SK-N-SH (cell line): ENCODE measurements around the gene NLN. TPM values are rescaled to one million over a fixed set of nuclear protein-coding genes. Genes with fewer than 3 reads are reported as not detected.

Experiments used
- CTCF ChIA-PET: fragments of 300-600, 350-600 bp; formaldehyde crosslinking; extraction: SDS; loops from one replicate; lab custom pipeline; 2021; lab: Yijun Ruan, JAX
- POLR2A ChIA-PET: fragments of 350-600 bp; sonication (Branson Sonifier 250); formaldehyde crosslinking; extraction: SDS; loops from one replicate; lab custom pipeline; 2020; ENCODE audit warnings: antibody characterized with exemption, inconsistent platforms; lab: Yijun Ruan, JAX
- DNase-seq: peaks from one replicate; pipeline ENCODE4 v3.0.0; 2012
- H2AFZ ChIP-seq: fragments of 200-600 bp; sonication (generic); 2 replicates; pipeline ENCODE4 v1.8.1; 2016; ENCODE audit warnings: antibody characterized with exemption, mild to moderate bottlenecking, low read depth
- H3F3A ChIP-seq: fragments of 200-600 bp; sonication (generic); replicated peaks from 2 replicates; pipeline ENCODE3; 2016; ENCODE audit warnings: antibody characterized with exemption, mild to moderate bottlenecking; ENCODE audit not compliant: insufficient read depth
- H3K27ac ChIP-seq, 2 experiments: fragments of 200-500 bp in 1 of 2; fragments of 200-600 bp in 1 of 2; sonication (Bioruptor generic) in 1 of 2; sonication (generic), shearing (Covaris generic) in 1 of 2; 2 replicates each; pipeline versions ENCODE4 v1.5.1 to v1.6.1; 2014 to 2016; ENCODE audit warnings: low read depth in 2 of 2, inconsistent platforms in 1 of 2, low read length in 1 of 2, mild to moderate bottlenecking in 1 of 2, mixed read lengths in 1 of 2
- H3K27me3 ChIP-seq: fragments of 200-600 bp; sonication (generic), shearing (Covaris generic); 2 replicates; pipeline ENCODE4 v1.6.1; 2016; ENCODE audit warnings: mixed run types; ENCODE audit not compliant: insufficient read depth
- H3K36me3 ChIP-seq, 2 experiments: fragments of 200-500 bp in 1 of 2; fragments of 200-600 bp in 1 of 2; sonication (Bioruptor generic) in 1 of 2; sonication (generic) in 1 of 2; replicated peaks in 1 of 2; 2 replicates each; pipeline versions ENCODE3 to v1.5.1; 2014 to 2016; ENCODE audit warnings: low read length in 1 of 2, mild to moderate bottlenecking in 1 of 2; ENCODE audit not compliant: insufficient read depth in 2 of 2, control insufficient read depth in 1 of 2
- H3K4me1 ChIP-seq, 2 experiments: fragments of 200-500 bp in 1 of 2; fragments of 200-600 bp in 1 of 2; sonication (Bioruptor generic) in 1 of 2; sonication (generic), shearing (Covaris generic) in 1 of 2; 2 replicates each; pipeline versions ENCODE4 v1.5.1 to v1.6.1; 2014 to 2016; ENCODE audit warnings: low read depth in 1 of 2, low read length in 1 of 2, mixed run types in 1 of 2; ENCODE audit not compliant: insufficient read depth in 2 of 2, control insufficient read depth in 1 of 2
- H3K4me2 ChIP-seq: fragments of 200-600 bp; sonication (generic), shearing (Covaris generic); 2 replicates; pipeline ENCODE4 v1.6.1; 2017; ENCODE audit warnings: mixed run types
- H3K4me3 ChIP-seq, 2 experiments: fragments of 200-500 bp in 1 of 2; fragments of 200-600 bp in 1 of 2; sonication (Bioruptor generic) in 1 of 2; sonication (generic), shearing (Covaris generic) in 1 of 2; 2 replicates each; pipeline versions ENCODE4 v1.5.1 to v1.8.1; 2014 to 2016; ENCODE audit warnings: low read depth in 2 of 2, inconsistent platforms in 1 of 2, low read length in 1 of 2, mild to moderate bottlenecking in 1 of 2, mixed read lengths in 1 of 2, moderate library complexity in 1 of 2
- H3K79me2 ChIP-seq: fragments of 200-600 bp; sonication (generic); 2 replicates; pipeline ENCODE4 v1.8.1; 2017; ENCODE audit warnings: mild to moderate bottlenecking; ENCODE audit not compliant: insufficient read depth
- H3K9ac ChIP-seq: fragments of 200-600 bp; sonication (generic); 2 replicates; pipeline ENCODE4 v1.6.1; 2017; ENCODE audit warnings: mixed run types
- H3K9me2 ChIP-seq: fragments of 200-600 bp; sonication (generic); 2 replicates; pipeline ENCODE4 v1.6.1; 2017; ENCODE audit warnings: mixed run types
- H3K9me3 ChIP-seq: fragments of 200-600 bp; sonication (generic); 2 replicates; pipeline ENCODE4 v1.6.1; 2017; ENCODE audit warnings: mixed run types, mild to moderate bottlenecking, moderate library complexity
- H4K20me1 ChIP-seq: fragments of 200-600 bp; sonication (generic); 2 replicates; pipeline ENCODE4 v1.6.1; 2017; ENCODE audit warnings: mild to moderate bottlenecking, mixed run types; ENCODE audit not compliant: insufficient read depth
- CHD2 ChIP-seq: fragments of 150-350 bp; IDR thresholded peaks from 2 replicates; pipeline ENCODE4 v1.6.1; 2018; ENCODE audit warnings: low read length; ENCODE audit not compliant: partially characterized antibody
- FOSL2 ChIP-seq: IDR thresholded peaks from 2 replicates; pipeline ENCODE4 v1.4.0; 2012; ENCODE audit warnings: low read depth, mild to moderate bottlenecking, moderate library complexity, borderline replicate concordance
- FOXJ3 ChIP-seq: sonication (generic); formaldehyde crosslinking; IDR thresholded peaks from 2 replicates; pipeline ENCODE4 v1.5.1; 2020; ENCODE audit warnings: mild to moderate bottlenecking, missing genetic modification reagents
- FOXM1 ChIP-seq: IDR thresholded peaks from 2 replicates; pipeline ENCODE4 v1.4.0; 2012; ENCODE audit warnings: low read depth, mild to moderate bottlenecking
- MEF2A ChIP-seq: IDR thresholded peaks from 2 replicates; pipeline ENCODE4 v1.4.0; 2012; ENCODE audit warnings: low read depth, borderline replicate concordance
- NRF1 ChIP-seq: IDR thresholded peaks from 2 replicates; pipeline ENCODE4 v1.6.1; 2012; ENCODE audit warnings: low read depth, mild to moderate bottlenecking, low read length
- RCOR1 ChIP-seq: fragments of 150-350 bp; IDR thresholded peaks from 2 replicates; pipeline ENCODE4 v1.6.1; 2017; ENCODE audit warnings: antibody characterized with exemption, low read length
- SIN3A ChIP-seq: IDR thresholded peaks from 2 replicates; pipeline ENCODE4 v1.6.1; 2012; ENCODE audit warnings: low read depth, mild to moderate bottlenecking, low read length, moderate library complexity, borderline replicate concordance
- SMC3 ChIP-seq: IDR thresholded peaks from 2 replicates; pipeline ENCODE4 v1.6.1; 2012; ENCODE audit warnings: low read depth, low read length, improper control_type of control experiment
- TAF1 ChIP-seq: IDR thresholded peaks from 2 replicates; pipeline ENCODE4 v1.6.1; 2012; ENCODE audit warnings: low read depth, mild to moderate bottlenecking, low read length, moderate library complexity, borderline replicate concordance
- YY1 ChIP-seq: IDR thresholded peaks from 2 replicates; pipeline ENCODE4 v1.4.0; 2012; ENCODE audit warnings: low read depth, mild to moderate bottlenecking
- polyA plus RNA-seq, 3 experiments: library from polyadenylated mRNA; depleted of rRNA; stranded (reverse); fragments of >200 nt; gene quantifications; 2 replicates each; pipeline ENCODE4 v1.2.3, GENCODE V29; 2012
- TF ChIP-seq, protein P1 (sequence below): IDR thresholded peaks from 2 replicates; pipeline ENCODE4 v1.6.1; 2012; ENCODE audit warnings: mild to moderate bottlenecking, low read depth, low read length, moderate library complexity
- TF ChIP-seq, protein P2 (sequence below): IDR thresholded peaks from 2 replicates; pipeline ENCODE4 v1.4.0; 2012; ENCODE audit warnings: low read depth, borderline replicate concordance
- TF ChIP-seq, protein P3 (sequence below): IDR thresholded peaks from 2 replicates; pipeline ENCODE4; 2012
- TF ChIP-seq, protein P4 (sequence below): IDR thresholded peaks from 2 replicates; pipeline ENCODE4 v1.4.0; 2012; ENCODE audit warnings: low read depth
- TF ChIP-seq, protein P5 (sequence below): IDR thresholded peaks from 2 replicates; pipeline ENCODE4 v1.4.0; 2012; ENCODE audit warnings: low read depth, borderline replicate concordance
- TF ChIP-seq, protein P6 (sequence below): fragments of 150-350 bp; IDR thresholded peaks from 2 replicates; pipeline ENCODE4 v1.6.1; 2017; ENCODE audit warnings: antibody characterized with exemption, low read length, low read depth, borderline replicate concordance

The NLN gene
- polyA plus RNA-seq, 1 of the 3 experiments (the other 2 are of a cell fraction) = 17.1 TPM

DNA sequence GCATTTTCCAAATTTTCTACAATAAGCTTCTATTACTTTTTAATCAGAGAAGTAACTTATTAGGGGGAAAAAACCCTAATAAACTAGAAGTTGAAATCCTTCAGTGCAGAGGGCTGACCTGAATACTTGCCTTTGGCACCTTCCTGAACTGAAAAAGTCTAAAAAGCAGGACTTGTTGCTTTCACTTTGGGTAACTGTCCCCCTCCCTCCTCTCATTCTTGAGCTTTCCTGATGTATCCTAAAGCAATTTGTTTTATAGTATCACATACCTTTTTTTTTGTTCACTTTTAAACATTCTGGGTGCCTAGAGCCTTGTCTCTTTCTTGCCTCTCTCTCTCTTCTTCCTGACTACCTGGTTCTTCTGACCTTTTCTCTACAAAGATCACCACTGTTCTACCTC is 140.4 kb downstream of the NLN start:
- Histone ChIP-seq H3K9me2 (no peaks in the 10 kb centered on the region), H3K36me3 (no peaks in the 10 kb centered on the region), H3K4me3 (no peak overlapping the region), H3K27ac (peak overlapping the region; percentile 73 to 95; a peak in 3 of 4 replicates), H3F3A (peaks cover 16% of the 10 kb centered on the region)
- no peak for DNase-seq
- TF ChIP-seq FOSL2 (no peak), SIN3A (no peak), CHD2 (no peak), SMC3 (no peak), FOXJ3 (CRISPR knock-in tag) (no peak), RCOR1 (no peak), NRF1 (no peak), MEF2A (no peak), FOXM1 (no peak), YY1 (no peak), TAF1 (no peak)
- TF ChIP-seq, protein P1, sequence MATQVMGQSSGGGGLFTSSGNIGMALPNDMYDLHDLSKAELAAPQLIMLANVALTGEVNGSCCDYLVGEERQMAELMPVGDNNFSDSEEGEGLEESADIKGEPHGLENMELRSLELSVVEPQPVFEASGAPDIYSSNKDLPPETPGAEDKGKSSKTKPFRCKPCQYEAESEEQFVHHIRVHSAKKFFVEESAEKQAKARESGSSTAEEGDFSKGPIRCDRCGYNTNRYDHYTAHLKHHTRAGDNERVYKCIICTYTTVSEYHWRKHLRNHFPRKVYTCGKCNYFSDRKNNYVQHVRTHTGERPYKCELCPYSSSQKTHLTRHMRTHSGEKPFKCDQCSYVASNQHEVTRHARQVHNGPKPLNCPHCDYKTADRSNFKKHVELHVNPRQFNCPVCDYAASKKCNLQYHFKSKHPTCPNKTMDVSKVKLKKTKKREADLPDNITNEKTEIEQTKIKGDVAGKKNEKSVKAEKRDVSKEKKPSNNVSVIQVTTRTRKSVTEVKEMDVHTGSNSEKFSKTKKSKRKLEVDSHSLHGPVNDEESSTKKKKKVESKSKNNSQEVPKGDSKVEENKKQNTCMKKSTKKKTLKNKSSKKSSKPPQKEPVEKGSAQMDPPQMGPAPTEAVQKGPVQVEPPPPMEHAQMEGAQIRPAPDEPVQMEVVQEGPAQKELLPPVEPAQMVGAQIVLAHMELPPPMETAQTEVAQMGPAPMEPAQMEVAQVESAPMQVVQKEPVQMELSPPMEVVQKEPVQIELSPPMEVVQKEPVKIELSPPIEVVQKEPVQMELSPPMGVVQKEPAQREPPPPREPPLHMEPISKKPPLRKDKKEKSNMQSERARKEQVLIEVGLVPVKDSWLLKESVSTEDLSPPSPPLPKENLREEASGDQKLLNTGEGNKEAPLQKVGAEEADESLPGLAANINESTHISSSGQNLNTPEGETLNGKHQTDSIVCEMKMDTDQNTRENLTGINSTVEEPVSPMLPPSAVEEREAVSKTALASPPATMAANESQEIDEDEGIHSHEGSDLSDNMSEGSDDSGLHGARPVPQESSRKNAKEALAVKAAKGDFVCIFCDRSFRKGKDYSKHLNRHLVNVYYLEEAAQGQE = no peak
- TF ChIP-seq, protein P2, sequence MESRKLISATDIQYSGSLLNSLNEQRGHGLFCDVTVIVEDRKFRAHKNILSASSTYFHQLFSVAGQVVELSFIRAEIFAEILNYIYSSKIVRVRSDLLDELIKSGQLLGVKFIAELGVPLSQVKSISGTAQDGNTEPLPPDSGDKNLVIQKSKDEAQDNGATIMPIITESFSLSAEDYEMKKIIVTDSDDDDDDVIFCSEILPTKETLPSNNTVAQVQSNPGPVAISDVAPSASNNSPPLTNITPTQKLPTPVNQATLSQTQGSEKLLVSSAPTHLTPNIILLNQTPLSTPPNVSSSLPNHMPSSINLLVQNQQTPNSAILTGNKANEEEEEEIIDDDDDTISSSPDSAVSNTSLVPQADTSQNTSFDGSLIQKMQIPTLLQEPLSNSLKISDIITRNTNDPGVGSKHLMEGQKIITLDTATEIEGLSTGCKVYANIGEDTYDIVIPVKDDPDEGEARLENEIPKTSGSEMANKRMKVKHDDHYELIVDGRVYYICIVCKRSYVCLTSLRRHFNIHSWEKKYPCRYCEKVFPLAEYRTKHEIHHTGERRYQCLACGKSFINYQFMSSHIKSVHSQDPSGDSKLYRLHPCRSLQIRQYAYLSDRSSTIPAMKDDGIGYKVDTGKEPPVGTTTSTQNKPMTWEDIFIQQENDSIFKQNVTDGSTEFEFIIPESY = no peak
- TF ChIP-seq, protein P3, sequence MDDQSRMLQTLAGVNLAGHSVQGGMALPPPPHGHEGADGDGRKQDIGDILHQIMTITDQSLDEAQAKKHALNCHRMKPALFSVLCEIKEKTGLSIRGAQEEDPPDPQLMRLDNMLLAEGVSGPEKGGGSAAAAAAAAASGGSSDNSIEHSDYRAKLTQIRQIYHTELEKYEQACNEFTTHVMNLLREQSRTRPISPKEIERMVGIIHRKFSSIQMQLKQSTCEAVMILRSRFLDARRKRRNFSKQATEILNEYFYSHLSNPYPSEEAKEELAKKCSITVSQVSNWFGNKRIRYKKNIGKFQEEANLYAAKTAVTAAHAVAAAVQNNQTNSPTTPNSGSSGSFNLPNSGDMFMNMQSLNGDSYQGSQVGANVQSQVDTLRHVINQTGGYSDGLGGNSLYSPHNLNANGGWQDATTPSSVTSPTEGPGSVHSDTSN = no peak
- TF ChIP-seq, protein P4, sequence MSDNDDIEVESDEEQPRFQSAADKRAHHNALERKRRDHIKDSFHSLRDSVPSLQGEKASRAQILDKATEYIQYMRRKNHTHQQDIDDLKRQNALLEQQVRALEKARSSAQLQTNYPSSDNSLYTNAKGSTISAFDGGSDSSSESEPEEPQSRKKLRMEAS = no peak
- TF ChIP-seq, protein P5, sequence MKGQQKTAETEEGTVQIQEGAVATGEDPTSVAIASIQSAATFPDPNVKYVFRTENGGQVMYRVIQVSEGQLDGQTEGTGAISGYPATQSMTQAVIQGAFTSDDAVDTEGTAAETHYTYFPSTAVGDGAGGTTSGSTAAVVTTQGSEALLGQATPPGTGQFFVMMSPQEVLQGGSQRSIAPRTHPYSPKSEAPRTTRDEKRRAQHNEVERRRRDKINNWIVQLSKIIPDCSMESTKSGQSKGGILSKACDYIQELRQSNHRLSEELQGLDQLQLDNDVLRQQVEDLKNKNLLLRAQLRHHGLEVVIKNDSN = no peak
- TF ChIP-seq, protein P6, sequence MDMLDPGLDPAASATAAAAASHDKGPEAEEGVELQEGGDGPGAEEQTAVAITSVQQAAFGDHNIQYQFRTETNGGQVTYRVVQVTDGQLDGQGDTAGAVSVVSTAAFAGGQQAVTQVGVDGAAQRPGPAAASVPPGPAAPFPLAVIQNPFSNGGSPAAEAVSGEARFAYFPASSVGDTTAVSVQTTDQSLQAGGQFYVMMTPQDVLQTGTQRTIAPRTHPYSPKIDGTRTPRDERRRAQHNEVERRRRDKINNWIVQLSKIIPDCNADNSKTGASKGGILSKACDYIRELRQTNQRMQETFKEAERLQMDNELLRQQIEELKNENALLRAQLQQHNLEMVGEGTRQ = no peak
- TF ChIP-seq, all 33 proteins: peak for 0
- Histone ChIP-seq H3K9me3 (no peaks in the 10 kb centered on the region), H3K4me2 (peak overlapping the region; percentile 63), H2AFZ (peak overlapping the region; percentile 84), H3K27me3 (no peaks in the 10 kb centered on the region), H4K20me1 (no peaks in the 10 kb centered on the region), H3K9ac (peak overlapping the region; percentile 71), H3K79me2 (no peaks in the 10 kb centered on the region), H3K4me1 (peaks cover 0 to 16% of the 10 kb centered on the region in 2 experiments; a peak in 2 of 4 replicates)
- ChIA-PET POLR2A (no interaction called here), CTCF (no interaction called here)
